Measurements from ENCODE around the gene NFYB. TPM values are rescaled to one million over a fixed set of nuclear protein-coding genes. Genes with fewer than 3 reads are reported as not detected.
A peak's percentile ranks its signal among the peaks of the same experiment; 100 is the strongest.

NFYB gene
- total RNA-seq, 2 donors from 2014 or later, result 37.9 to 41.1 TPM

DNA sequence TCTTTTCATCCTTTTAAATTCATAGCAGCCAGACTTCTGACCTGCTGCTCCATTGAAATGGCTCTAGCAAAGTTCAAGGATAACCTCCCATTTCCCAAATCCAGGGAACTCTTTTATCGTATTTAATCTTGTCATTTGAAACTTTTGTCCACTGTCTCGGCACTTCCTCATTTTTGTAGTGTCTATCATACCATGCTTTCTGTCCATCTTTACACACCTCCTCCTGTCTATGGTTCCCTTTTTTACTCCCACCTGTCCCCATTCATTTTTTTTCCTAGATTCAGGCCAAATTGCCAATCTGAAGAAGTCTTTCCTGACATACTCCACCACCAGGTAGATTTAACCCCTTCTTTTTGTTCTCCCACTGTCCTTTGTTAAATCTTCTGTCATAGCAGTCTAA, 31.0 kb downstream of the NFYB start:
- Histone ChIP-seq H3K4me1 (replicated peaks) (no peaks in the 10 kb centered on the region), H3K27me3 (replicated peaks; ENCODE audit: insufficient read depth) (no peaks in the 10 kb centered on the region), H3K36me3 (no peaks in the 10 kb centered on the region), H3K9me3 (no peaks in the 10 kb centered on the region), H3K4me3 (no peak overlapping the region), H3K27ac (no peak overlapping the region)
- WGBS, result 86% methylated on average over 2 of the region's 2 CpGs
- TF ChIP-seq POLR2A (IDR thresholded peaks at IDR 0.05), result no peak
- intact Hi-C loops (cut with DNase I), result loop anchor here (5.0 to 10.0 kb wide), 2 partner anchors 142 to 230 kb away; partner anchors contain the start of gene TDG
- DNase-seq (ENCODE audit: low spot score), result no peak

DNA sequence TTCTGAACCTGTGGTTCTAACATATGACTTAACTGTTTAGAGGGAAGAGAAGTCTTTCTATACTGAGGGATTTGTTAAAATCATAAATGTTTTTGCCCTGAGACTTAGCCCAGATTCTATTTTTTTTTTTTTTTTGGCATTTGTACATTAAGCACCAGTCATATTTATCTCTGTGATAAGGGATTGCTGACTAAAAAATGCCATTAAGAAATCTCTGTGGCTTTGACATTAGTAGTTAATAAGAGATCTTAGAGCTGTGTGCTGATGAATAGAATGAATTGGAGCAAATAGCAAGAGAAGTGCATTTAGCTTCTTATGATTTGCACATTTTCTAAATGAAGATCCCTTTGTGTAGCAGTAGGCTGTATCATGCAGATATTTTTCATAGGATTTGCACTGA, 32.5 kb downstream of the NFYB start:
- no peak overlapping the region for H3K27ac ChIP-seq
- H3K9me3 ChIP-seq, result no peaks in the 10 kb centered on the region
- intact Hi-C loops (cut with DNase I), result loop anchor here (5.0 to 10.0 kb wide), 2 partner anchors 141 to 228 kb away; partner anchors contain the start of gene TDG
- no peaks in the 10 kb centered on the region for H3K27me3 ChIP-seq (replicated peaks; ENCODE audit: insufficient read depth)
- no peaks in the 10 kb centered on the region for H3K4me1 ChIP-seq (replicated peaks)
- no peaks in the 10 kb centered on the region for H3K36me3 ChIP-seq
- DNase-seq (ENCODE audit: low spot score), result no peak
- no peak overlapping the region for H3K4me3 ChIP-seq
- TF ChIP-seq, protein P1, sequence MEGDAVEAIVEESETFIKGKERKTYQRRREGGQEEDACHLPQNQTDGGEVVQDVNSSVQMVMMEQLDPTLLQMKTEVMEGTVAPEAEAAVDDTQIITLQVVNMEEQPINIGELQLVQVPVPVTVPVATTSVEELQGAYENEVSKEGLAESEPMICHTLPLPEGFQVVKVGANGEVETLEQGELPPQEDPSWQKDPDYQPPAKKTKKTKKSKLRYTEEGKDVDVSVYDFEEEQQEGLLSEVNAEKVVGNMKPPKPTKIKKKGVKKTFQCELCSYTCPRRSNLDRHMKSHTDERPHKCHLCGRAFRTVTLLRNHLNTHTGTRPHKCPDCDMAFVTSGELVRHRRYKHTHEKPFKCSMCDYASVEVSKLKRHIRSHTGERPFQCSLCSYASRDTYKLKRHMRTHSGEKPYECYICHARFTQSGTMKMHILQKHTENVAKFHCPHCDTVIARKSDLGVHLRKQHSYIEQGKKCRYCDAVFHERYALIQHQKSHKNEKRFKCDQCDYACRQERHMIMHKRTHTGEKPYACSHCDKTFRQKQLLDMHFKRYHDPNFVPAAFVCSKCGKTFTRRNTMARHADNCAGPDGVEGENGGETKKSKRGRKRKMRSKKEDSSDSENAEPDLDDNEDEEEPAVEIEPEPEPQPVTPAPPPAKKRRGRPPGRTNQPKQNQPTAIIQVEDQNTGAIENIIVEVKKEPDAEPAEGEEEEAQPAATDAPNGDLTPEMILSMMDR (IDR thresholded peaks at IDR 0.05), result no peak
- TF ChIP-seq POLR2AphosphoS5 (IDR thresholded peaks at IDR 0.05) (no peak), POLR2A (IDR thresholded peaks at IDR 0.05) (no peak)

DNA sequence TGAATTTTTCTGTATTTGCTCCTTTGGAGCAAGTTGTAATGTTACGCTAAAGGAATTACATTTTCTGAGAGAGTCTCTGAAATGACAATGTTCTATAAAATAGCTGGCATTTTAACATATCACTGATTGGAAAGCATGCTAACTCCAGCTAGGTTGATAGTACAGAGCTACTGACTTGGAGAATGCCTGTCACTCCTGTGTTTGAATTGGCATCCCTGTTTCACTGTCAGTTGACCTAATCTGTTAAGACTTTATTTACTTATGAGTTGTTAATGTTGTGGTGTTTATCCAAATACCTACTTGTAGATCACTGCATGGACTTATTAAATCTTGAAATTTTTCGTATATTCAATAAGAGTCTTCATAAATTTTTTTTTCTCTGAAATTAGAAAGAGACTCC, 40.1 kb downstream of the NFYB start:
- Histone ChIP-seq H3K27me3 (replicated peaks; ENCODE audit: insufficient read depth) (no peaks in the 10 kb centered on the region), H3K4me3 (no peak overlapping the region), H3K4me1 (replicated peaks) (no peaks in the 10 kb centered on the region), H3K36me3 (no peaks in the 10 kb centered on the region), H3K9me3 (no peaks in the 10 kb centered on the region), H3K27ac (no peak overlapping the region)
- intact Hi-C loops (cut with DNase I), result no loop called here
- 78% methylated on average over 2 of the region's 2 CpGs for WGBS
- DNase-seq (ENCODE audit: low spot score), result no peak
- TF ChIP-seq POLR2A (IDR thresholded peaks at IDR 0.05), result no peak
- TF ChIP-seq, protein P1 (IDR thresholded peaks at IDR 0.05), result no peak
- peak; percentile 20 for TF ChIP-seq POLR2AphosphoS5 (IDR thresholded peaks at IDR 0.05)

DNA sequence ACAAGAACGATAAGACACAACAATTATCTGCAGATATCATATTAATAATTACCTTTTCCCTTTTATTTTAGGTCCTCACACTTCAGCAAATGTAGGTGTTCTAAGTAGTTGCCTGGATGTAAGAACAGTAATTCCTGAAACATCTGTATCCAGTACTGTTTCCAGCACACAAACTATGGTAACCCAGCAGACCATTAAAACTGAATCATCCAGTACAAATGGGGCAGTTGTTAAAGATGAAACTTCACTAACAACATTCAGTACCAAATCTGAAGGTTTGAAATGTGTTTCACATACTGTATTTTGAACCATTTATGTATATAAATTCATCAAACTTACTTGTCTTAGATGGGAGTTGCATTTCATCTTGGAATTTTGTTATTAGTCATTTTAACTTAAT, 42.7 kb downstream of the NFYB start:
- WGBS, result 90% methylated on average over 1 of the region's 1 CpG
- TF ChIP-seq POLR2A (IDR thresholded peaks at IDR 0.05) (no peak), POLR2AphosphoS5 (IDR thresholded peaks at IDR 0.05) (no peak)
- TF ChIP-seq, protein P1 (IDR thresholded peaks at IDR 0.05), result no peak

DNA sequence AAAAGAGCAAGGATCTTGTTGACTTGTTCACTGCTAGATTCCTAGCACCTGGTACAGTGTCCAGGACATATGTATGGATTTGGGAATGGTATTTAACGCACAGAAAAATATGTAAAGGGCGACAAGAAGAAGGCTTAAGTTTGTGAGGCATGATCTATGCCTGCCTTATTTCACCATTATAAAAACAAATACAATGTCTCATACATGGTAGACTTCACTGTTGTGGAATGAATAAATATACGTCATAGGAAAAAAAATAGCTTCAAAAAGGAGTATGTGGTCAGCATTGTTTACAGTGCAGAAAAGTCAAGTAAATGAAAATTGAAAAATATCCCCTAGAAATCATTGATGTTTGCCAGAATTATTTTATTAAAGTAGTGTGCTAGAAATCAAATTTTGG, 43.7 kb downstream of the NFYB start:
- intact Hi-C loops (cut with DNase I), result no loop called here
- no peaks in the 10 kb centered on the region for H3K27me3 ChIP-seq (replicated peaks; ENCODE audit: insufficient read depth)
- H3K9me3 ChIP-seq, result no peaks in the 10 kb centered on the region
- no peaks in the 10 kb centered on the region for H3K4me1 ChIP-seq (replicated peaks)
- no peaks in the 10 kb centered on the region for H3K36me3 ChIP-seq
- TF ChIP-seq, protein P1 (IDR thresholded peaks at IDR 0.05), result no peak
- TF ChIP-seq POLR2A (IDR thresholded peaks at IDR 0.05) (no peak), POLR2AphosphoS5 (IDR thresholded peaks at IDR 0.05) (no peak)
- DNase-seq (ENCODE audit: low spot score), result no peak
- 96% methylated on average over 3 of the region's 3 CpGs for WGBS
- no peak overlapping the region for H3K4me3 ChIP-seq
- no peak overlapping the region for H3K27ac ChIP-seq

More for the DNA sequence above, 42.7 kb downstream of the NFYB start:
- intact Hi-C loops (cut with DNase I), result no loop called here
- no peaks in the 10 kb centered on the region for H3K9me3 ChIP-seq
- DNase-seq (ENCODE audit: low spot score), result no peak
- H3K36me3 ChIP-seq, result no peaks in the 10 kb centered on the region
- H3K27me3 ChIP-seq (replicated peaks; ENCODE audit: insufficient read depth), result no peaks in the 10 kb centered on the region
- no peak overlapping the region for H3K4me3 ChIP-seq
- no peaks in the 10 kb centered on the region for H3K4me1 ChIP-seq (replicated peaks)
- no peak overlapping the region for H3K27ac ChIP-seq
